BE2C (cell line): ENCODE data around the gene OSBPL5.
"Not testable (repeated sequence)": the region's sequence is repeated elsewhere in the genome, so short reads cannot be mapped to it uniquely, and the experiment has no call there.

Source experiments
- DNase-seq: peaks from one replicate; pipeline ENCODE4 v3.0.0-alpha.2; 2020
- H3K27me3 ChIP-seq: fragments of 250-450 bp; sonication (Bioruptor Pico); 2 replicates; pipeline ENCODE4 v1.5.1; 2020; ENCODE audit warnings: mild to moderate bottlenecking
- H3K36me3 ChIP-seq: fragments of 250-450 bp; sonication (Bioruptor Pico); 2 replicates; pipeline ENCODE4 v1.5.1; 2020; ENCODE audit warnings: mild to moderate bottlenecking
- H3K4me1 ChIP-seq: fragments of 250-450 bp; sonication (Bioruptor Pico); 2 replicates; pipeline ENCODE4 v1.5.1; 2020
- H3K4me3 ChIP-seq: 2 replicates; pipeline ENCODE4 v1.5.1; 2011; ENCODE audit warnings: low read depth, low read length
- H3K9me3 ChIP-seq: fragments of 250-450 bp; sonication (Bioruptor Pico); 2 replicates; pipeline ENCODE4 v1.5.1; 2020
- CTCF ChIP-seq: IDR thresholded peaks from 2 replicates; pipeline ENCODE4 v1.5.1; 2012; ENCODE audit warnings: mild to moderate bottlenecking, low read depth, low read length

OSBPL5 gene

GRCh38 chr11:3074912-3075589 is 90.1 kb downstream of the OSBPL5 start:
- no peak for TF ChIP-seq CTCF
- Histone ChIP-seq H3K9me3 (no peaks in the 10 kb centered on the region), H3K27me3 (no peaks in the 10 kb centered on the region), H3K4me1 (no peaks in the 10 kb centered on the region), H3K4me3 (no peak overlapping the region), H3K36me3 (no peaks in the 10 kb centered on the region)
- DNase-seq, result no peak

GRCh38 chr11:3073029-3073435 is 92.1 kb downstream of the OSBPL5 start:
- DNase-seq, result no peak
- Histone ChIP-seq H3K4me1 (no peaks in the 10 kb centered on the region), H3K36me3 (no peaks in the 10 kb centered on the region), H3K9me3 (no peaks in the 10 kb centered on the region), H3K27me3 (no peaks in the 10 kb centered on the region), H3K4me3 (no peak overlapping the region)
- TF ChIP-seq CTCF, result no peak

GRCh38 chr11:3069425-3069824 is 95.7 kb downstream of the OSBPL5 start:
- no peak for TF ChIP-seq CTCF
- no peaks in the 10 kb centered on the region for H3K9me3 ChIP-seq
- H3K4me3 ChIP-seq, result no peak overlapping the region
- DNase-seq, result no peak
- H3K27me3 ChIP-seq, result no peaks in the 10 kb centered on the region
- no peaks in the 10 kb centered on the region for H3K4me1 ChIP-seq
- no peaks in the 10 kb centered on the region for H3K36me3 ChIP-seq

DNA sequence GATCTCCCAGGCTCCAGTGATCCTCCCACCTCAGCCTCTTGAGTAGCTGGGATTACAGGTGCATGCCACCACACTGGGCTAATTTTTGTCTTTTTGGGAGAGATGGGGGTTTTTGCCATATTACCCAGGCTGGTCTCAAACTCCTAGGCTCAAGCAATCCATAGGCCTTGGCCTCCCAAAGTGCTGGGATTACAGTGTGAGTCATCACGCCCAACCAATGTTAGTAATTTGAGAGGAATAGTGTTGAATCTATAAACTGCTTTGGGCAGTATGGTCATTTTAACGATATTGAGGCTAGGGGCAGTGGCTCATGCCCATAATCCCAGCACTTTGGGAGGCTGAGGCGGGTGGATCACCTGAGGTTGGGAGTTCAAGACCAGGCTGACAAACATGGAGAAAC is 98.8 kb downstream of the OSBPL5 start:
- not testable (repeated sequence) for H3K27me3 ChIP-seq, H3K4me1 ChIP-seq, DNase-seq

DNA sequence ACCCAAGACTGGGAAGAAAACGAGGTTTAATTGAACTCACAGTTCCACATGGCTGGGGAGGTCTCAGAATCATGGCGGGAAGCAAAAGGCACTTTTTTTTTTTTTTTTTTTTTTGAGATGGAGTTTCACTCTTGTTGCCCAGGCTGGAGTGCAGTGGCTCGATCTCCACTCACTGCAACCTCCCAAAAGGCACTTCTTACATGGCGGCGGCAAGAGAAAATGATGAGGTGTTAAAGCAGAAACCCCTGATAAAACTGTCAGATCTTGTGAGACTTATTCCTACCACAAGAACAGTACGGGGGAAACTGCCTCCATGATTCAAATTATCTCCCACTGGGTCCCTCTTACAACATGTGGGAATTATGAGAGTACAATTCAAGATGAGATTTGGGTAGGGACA is 100.4 kb downstream of the OSBPL5 start:
- H3K9me3 ChIP-seq, H3K4me3 ChIP-seq, H3K4me1 ChIP-seq, DNase-seq, H3K36me3 ChIP-seq, H3K27me3 ChIP-seq: not testable (repeated sequence)

More for the DNA sequence above, 98.8 kb downstream of the OSBPL5 start:
- not testable (repeated sequence) for H3K9me3 ChIP-seq, H3K4me3 ChIP-seq, H3K36me3 ChIP-seq

DNA sequence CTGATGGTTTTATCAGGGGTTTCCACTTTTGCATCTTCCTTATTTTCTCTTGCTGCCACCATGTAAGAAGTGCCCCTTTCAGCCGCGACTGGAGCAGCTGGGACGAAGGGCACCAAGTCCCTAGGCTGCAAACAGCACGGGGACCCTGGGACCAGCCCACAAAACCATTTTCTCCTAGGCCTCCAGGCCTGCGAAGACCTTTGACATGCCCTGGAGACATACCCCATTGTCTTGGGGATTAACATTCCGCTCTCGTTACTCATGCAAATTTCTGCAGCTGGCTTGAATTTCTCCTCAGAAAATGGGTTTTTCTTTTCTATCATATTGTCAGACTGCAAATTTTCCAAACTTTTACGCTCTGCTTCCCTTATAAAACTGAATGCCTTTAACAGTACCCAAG is 101.2 kb downstream of the OSBPL5 start:
- H3K36me3 ChIP-seq, H3K9me3 ChIP-seq, H3K27me3 ChIP-seq, DNase-seq, H3K4me3 ChIP-seq, H3K4me1 ChIP-seq: not testable (repeated sequence)

DNA sequence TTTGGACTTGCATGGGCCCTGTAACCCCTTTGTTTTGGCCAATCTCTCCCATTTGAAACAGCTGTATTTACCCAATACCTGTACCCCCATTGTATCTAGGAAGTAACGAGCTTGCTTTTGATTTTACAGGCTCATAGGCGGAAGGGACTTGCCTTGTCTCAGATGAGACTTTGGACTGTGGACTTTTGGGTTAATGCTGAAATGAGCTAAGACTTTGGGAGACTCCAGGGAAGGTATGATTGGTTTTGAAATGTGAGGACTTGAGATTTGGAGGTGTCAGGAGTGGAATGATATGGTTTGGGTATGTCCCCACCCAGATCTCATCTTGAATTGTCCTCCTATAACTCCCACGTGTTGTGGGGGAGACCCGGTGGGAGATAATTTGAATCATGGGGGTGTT is 101.7 kb downstream of the OSBPL5 start:
- H3K36me3 ChIP-seq, H3K27me3 ChIP-seq, H3K9me3 ChIP-seq, DNase-seq, H3K4me1 ChIP-seq, H3K4me3 ChIP-seq: not testable (repeated sequence)

GRCh38 chr11:3060436-3061025 is 104.6 kb downstream of the OSBPL5 start:
- no peak for DNase-seq
- H3K36me3 ChIP-seq, result no peaks in the 10 kb centered on the region
- TF ChIP-seq CTCF, result no peak
- H3K4me1 ChIP-seq, result no peaks in the 10 kb centered on the region
- H3K9me3 ChIP-seq, result no peaks in the 10 kb centered on the region
- H3K27me3 ChIP-seq, result no peaks in the 10 kb centered on the region
- H3K4me3 ChIP-seq, result no peak overlapping the region
